Activated T-cell treated with anti-CD3 and anti-CD28 coated beads for 4 hours (primary cell): ENCODE results near the gene MRGPRE.

ENCODE experiments used
- DNase-seq: peaks from one replicate; pipeline ENCODE4 v3.0.0-alpha.2; 2020

MRGPRE gene

DNA sequence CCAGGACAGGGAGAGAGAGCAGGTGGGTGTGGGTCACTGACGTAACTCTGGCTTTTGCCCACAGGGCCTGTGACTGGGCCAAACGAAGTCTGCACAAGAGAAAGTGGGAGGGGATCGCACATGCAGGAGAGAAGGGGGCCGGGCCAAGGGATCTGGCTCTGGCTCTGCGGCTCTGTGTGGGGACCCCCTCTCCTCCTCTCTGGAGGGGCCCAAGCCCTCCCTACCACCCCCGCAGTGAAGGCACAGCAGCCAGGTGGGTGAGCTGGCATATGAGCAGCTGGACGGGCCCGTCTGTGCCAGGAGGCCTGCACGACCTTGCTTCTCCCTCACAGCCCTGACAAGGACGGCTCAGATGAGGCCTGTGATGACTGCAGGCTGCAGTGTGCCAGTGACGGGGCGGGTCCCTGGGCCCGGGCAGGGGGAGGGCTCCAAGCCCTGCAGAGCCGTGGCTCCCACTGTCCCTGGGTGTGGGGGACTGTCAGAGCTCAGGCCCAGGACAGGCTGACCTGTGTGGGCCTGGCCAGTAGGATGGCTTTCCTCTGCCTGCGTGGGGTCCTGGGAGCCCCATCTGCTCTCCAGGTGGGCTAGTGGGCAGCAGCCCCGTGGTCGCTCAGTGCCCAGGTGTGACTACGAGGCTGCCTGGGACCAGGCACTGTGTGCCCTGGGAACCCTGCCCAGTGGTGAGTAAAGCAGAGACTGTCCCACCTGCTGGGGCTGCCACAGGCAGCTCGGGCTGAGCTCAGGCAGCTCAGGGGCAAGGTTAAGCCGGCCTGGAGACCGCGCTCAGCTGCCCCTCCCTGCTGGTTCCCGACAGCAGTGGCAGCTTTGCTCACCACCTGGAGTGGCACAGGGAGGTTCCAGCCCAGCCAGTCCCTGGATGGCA, 35.8 kb downstream of the MRGPRE start:
- DNase-seq, result no peak

DNA sequence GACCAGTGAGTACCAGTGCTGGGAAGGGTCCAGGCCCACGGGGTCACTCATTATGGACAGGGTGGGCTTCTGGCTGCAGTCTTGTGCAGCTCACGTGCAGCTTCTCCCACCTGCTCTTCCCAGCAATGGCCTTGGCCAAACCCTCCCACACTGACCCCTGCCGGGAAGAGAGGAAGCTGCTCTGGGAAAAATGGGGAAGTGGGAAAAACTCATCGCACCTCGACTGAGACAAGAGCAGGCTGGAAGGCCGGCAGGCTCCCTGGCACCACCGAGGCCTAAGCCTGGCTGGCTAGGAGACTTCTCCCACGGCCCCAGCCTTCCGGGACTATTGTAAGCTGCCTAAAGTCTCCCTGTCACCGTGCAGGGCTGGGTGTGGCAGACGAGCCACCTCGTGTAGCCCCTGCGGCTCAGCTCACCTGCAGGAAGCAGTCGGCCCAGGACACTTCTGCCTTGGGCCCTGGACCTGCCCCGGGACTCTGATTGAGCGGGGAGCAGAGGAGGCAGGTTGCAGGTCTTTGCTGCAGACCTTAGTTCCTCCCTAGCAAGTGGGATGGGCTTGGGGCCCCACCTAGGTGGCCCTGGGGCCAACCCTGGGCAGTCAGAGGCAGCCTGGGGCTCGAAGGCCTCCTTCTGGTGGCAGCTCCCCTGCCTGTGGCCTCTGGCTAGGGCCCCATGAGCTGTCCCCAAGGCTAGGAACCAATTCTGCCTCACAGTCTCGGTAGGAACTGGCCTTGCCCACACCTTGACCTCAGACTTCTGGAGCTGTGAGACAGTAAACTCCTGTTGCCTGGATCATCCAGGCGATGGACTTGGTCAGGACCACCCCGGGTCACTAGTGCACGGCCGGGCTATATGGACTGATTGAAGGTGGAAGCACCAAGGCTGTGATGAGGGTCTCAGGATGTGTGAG, 36.7 kb downstream of the MRGPRE start:
- DNase-seq, result no peak

DNA sequence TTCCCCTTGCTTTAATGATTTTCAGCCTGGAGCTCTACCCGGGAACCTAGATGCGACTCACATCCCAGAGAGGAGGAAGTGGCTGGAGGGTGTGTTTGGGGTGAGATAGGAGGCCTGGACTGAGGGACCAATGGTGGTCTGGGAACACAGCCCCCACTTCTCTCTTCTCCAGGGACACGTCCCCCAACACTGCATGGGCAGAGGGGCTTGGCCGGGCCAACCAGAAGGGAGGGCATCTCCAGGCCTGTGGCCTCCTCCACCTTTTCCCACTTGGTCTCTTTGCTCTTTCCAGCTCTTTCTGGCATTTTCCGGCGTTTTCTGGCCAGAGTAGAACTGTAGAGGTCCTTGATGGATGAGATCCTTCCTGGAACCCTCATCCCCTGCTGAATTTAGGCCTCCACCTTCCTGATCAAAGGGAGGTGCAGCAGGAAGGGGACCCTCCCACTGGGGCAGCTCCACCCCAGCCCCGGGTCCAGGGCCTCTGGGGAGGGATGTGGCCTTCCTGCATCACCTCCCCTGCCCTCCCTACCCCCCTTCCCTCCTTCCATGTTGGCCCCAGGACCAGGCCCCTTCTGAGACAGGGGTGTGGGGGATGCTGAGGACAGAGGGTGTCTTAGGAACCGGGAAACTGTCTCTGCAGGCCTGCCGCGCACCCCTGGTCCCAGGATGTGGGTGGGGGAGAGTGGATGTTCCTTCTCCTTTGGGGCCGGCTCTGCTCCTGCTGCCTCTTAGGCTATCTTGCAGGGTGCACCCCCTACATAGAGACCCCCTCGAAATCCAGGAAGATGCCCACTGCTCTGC, 38.0 kb downstream of the MRGPRE start:
- DNase-seq, result no peak

DNA sequence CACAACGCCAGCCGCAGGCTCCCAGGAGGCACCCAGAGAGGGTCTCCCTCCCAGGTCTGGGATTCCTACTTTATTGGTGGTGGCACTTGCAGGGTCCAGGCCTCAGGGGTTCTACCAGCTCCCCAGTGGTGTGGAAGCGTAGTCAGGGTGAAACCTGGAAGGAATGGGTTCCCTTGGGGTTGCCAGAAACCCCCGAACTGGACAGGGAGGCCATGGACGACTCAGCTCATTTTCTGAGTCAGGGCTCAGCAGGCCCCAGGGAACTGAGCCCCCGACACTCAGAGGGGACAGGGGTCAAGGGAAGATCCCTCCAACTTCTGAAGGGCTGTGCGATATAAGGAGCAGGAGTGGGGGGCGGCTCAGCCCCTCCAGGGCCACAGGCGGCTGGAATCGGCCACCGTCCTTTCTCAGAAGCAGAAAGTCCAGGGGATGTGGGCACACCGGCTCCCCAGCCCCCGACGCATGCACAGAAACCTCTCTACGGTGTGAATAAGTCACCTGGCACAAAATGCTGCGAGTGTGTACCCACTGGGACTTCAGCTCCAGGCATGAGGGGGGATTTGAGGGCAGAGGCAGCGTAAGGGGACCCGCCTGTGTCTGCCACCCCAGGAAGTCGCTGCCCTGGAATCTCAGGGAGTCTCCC, 38.7 kb downstream of the MRGPRE start:
- DNase-seq, result no peak

DNA sequence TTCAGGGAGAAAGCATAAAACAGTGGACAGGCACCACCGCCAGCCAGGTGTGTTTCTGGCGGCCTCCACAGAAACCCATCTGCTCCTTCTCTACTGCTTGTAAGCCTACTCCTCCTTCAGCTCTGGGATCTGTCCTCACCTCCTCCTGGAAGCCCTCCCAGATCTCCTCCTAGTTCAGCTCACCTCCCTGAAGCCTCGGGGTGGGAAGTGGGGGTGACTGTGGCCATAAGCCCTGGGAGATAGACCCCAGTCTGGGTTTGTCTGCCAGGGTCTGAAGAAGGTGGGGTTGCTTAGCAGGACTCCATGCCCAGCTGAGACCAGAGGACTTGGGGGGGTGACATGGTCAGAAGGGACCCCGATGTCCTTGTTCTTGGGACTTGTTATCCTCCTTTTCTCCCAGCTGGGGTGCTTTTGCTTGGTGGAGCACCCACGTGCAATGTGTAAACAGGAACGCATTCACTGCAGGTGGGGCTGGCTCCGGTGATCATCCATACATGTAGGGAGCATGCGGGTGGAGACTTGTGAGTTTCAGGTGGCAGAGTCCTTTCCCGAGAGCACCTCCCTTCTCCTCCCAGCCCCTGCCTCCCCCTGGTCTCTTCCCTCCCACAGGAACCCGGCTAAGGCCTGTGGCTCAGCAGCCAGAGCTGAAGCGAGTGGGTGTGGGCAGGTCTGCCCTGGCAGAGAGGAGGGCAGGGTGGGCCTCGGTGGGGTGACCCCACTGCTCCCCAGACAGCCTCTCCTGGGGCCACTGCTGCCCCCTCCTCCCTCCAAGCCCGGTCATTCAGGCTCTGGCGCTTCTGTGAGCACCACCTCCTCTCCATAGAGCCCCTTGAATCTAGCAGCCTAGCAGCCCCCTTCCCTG, 39.5 kb downstream of the MRGPRE start:
- DNase-seq, result no peak

DNA sequence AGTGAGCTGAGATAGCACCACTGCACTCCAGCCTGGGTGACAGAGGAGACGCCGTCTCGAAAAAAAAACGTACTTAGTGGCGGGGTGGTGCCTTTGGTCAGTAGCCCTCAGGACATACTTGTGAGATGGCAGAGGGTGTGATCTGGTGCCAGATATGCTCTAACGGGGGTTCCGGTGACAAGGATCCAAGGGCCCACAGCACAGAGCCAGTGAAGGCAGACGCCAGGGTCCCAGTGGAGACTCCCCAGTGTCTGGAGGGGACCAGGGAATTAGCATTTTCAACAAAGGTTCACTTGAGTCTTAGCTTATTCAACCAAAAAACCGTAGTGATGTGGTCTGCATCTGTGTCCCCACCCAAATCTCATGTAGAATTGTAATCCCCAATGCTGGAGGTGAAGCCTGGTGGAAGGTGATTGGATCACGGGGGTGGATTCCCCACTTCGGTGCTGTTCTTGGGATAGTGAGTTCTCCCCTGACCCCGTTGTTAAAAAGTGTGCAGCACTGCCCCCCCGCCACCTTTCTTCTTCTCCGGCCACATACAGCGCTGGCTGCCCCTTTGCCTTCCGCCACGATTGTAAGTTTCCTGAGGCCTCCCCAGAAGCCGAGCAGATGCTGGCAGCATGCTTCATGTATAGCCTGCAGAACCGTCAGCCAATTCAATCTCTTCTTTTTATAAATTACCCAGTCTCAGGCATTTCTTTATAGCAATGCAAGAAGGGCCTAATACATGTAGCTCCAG, 40.5 kb downstream of the MRGPRE start:
- DNase-seq, result no peak

DNA sequence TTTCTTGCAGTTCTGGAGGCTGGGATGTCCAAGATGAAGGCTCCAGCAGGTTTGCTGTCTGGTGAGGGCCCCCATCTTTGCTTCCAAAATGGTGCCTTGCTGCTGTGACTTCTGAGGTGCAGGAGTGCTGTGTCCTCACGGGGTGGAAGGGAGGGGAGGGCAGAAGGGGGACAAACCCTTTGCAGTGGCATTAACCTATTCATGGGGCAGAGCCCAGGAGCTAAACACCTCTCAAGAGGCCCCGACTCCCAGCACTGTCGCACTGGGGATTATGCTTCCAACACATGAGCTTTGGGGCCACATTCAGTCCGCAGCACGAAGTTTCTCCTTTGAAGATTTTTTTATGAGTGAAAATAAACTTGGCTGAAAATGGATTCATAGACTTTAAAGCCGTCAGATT, 41.6 kb downstream of the MRGPRE start:
- DNase-seq, result no peak

DNA sequence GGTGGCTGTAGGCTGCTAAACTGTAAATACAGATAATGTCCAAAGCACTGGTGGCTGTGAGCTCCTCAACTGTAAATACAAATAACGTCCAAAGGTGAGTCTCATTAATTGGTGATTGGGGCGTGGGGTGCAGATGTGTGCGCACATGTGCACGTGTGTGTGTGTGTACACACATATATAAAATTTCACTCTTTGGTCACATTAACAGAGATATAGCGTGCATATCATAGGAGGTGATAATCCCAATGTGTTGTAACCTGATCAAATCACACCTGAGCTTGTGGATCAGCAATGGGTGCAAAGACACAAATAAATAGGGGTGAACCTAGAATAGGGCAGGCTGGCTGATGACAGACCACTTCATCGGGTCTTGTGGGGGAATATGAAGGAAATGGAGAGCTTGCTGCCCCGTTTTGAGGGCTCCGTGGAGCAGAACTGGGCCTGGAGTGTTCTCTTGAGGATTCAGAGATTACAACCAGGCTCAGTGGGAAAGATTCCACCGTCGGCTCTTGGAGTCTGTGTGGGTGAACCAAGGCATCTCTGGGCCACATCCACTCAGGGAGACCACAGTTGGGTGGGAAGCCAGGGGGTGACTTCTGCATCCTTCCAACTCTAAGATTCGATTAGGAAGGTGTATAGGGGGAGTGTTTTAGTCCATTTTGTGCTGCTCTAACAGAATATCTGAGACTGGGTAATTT, 42.2 kb downstream of the MRGPRE start:
- no peak for DNase-seq

DNA sequence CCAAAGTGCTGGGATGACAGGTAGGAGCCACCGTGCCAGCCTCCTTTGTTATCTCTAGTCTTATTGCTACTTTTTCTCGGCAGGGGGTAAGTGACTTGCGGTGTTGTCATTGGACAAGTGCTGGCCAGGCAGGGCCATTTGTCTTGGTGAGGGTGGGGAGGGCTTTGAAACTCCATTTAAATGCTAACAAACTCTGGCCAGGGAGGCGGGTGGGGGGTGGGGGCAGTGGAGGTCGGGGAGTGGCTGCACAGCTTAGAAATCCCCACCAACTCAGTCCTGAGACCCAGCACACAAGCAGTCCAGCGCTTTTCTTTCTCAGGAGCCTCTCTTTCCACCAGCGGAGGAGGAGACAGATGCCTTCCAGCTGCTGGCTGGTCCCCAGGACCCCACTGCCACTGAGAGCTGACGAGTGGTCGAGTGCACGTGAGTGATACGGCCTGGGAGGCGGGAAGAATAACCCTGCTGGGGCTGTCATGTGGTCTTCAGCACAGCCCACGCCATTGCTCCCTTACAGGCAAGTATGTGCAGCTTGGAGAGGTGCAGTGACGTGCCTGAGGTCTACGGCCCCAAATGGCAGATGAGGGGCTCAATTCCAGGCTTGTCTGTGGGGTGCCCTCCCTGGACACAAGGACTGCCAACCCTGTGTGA, 42.9 kb downstream of the MRGPRE start:
- no peak for DNase-seq

DNA sequence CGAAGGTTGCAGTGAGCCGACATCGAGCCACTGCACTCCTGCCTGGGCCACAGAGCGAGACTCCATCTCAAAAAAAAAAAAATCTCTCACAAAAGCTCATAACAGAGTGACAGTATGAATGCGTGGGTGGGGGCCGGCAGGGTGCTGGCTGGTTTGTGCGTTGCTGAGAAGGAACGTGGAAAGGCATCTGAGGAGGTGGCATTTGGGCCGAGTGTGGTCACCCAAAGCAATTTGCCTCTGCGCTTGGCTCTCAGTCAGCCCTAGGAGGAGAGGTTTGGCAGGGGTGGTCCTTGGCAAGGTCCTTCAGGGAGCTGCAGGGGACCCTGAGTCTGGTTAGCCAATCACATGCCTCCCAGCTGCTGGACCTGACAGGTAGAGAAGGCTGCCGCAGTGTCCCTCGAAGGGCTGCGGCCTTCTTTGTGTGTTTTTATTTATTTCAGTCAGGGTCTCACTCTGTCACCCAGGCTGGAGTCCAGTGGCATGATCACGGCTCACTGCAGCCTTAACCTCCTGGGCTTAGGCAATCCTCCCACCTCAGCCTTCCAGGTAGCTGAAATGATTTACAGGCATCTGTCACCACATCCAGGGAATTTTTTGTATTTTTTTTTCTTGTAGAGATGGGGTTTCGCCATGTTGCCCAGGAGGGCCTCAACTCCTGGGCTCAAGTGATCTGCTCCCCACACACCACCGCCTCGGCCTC, 43.6 kb downstream of the MRGPRE start:
- DNase-seq, result no peak

DNA sequence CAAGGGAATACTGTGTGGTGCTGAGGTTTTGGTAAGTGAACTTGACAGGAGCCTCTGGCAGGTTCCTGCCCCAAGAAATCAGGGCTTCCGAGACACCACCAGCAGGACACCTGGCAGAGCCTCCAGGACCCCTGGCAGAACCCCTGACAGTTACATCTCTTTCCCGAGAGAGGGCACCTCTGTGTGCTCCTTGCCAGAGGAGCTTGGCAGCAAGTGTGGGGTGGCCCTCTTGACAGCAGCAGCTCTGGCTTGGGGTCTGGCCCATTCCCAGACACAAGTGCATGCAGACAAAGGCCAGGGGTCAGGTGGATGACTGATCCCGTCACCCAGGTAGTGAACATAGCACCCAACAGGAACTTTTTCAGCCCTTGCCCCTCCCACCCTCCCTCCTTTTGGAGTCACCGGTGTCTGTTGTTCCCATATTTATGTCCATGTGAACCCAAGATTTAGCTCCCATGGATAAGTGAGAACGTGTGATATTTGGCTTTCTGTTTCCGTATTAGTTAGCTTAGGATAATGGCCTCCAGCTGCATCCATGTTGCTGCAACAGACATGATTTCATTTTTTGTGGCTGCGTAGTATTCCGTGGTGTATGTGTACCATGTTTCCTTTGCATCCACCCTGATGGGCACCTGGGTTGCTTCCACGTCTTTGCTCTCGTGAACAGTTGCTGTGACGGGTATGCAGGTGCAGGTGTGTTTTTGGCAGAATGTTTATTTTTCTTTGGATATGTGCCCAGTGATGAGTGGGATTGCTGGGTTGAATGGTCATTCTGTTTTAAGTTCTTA, 45.9 kb downstream of the MRGPRE start:
- no peak for DNase-seq

DNA sequence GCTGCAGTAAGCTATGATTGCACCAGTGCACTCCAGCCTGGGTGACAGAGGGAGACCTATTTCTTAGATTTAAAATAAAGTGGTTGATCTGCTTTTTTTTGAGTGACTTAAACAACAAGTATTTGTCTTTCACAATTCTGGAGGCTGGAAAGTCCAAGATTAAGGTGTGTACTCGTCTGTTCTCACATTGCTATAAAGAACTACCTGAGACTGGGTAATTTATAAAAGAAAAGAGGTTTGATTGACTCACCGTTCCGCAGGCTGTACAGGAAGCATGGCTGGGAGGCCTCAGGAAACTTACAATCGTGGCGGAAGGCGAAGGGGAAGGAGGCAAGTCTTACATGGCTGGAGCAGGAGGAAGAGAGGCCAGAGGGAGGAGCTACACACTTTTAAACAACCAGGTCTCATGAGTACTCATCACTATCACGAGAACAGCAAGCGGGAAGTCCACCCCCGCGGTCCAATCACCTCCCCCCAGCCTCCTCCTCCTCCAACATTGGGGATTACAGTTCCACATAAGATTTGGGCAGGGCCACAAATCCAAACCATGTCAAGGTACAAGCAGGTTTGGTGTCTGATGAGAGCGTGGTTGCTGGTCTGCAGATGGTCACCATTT, 47.4 kb downstream of the MRGPRE start:
- no peak for DNase-seq

DNA sequence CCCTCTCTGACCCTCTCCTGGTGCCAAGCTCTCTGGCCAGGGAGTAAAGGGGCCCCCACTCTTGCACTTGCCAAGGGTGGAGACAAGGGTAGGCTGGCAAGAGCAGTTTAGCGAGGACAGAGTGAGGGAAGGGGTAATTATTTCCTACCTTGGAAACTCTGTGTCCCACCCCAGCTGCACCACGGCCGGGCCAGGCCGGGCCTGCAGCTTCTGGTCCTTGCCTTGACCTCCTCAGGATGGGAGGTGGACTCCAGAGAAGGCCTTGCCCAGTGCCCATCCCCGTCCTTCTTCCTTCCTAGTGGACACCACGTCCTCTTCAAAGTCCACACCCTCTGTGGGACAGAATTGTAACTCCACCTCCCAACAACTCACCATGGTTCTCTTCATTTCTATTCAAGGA, 48.7 kb downstream of the MRGPRE start:
- no peak for DNase-seq

DNA sequence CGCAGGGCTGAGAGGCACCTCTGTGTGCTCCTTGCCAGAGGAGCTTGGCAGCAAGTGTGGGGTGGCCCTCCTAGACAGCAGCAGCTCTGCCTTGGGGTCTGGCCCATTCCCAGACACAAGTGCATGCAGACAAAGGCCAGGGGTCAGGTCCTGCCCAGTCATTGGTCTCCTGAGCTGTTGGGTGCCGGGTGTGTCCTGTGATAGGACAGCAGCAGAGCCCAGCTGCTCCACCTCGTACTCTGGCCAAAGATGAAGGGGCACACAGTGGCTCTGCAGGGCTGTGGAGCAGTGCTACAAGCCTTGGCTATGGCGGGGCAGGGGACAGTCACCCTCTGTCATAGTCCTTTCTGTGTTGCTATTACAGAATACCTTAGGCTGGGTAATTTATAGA, 49.8 kb downstream of the MRGPRE start:
- no peak for DNase-seq

DNA sequence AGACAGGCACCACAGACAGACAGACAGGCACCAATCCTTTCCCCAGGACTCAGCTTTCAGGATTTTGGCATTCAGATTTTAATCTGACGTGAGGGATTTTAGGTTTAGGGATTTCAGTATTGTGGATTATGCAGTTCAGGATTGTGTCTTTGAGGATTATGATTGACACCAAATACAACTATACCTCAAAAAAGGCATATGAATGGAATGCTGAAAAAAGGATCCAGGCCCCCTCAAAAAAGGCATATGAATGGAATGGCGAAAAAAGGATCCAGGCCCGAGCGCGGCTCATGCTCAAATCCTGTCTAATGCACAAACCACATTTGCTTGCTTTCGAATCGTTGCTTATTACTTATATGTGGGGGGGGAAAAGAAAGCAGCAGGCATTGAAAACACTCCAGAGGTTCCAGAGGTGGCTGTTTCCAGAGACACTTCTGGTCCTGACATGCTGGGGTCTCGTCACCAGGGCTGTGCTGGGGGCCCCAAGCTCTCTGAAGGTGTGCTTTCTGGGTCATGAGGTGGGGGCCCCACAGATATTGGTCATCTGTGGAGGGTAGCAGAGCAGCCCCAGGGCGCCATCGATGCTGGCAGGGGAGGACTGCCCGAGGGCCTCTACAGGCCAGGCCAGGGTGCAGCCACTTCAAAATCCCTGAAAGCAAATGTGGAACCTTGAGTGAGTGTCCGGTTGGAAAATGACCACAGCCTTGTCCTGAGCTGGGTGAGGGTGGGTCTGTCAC, 50.3 kb downstream of the MRGPRE start:
- DNase-seq, result no peak

DNA sequence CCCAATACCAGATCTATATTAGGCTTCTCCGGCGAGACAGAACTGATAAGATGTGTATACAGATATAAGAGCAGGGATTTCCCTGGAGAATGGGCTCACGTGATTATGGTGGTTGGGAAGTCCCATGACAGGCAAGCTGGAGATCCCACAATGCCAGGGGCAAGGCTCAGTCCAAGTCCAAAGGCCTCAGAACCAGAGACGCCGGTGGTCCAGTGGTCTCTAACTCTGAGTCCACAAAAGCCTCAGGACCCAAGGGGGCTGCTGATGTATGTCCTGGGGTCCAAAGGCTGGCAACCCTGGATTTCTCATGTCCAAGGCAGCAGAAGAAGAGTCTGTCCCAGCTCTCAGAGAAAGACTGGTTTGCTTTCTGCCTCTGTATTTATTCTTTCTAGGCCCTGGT, 51.3 kb downstream of the MRGPRE start:
- DNase-seq, result no peak

DNA sequence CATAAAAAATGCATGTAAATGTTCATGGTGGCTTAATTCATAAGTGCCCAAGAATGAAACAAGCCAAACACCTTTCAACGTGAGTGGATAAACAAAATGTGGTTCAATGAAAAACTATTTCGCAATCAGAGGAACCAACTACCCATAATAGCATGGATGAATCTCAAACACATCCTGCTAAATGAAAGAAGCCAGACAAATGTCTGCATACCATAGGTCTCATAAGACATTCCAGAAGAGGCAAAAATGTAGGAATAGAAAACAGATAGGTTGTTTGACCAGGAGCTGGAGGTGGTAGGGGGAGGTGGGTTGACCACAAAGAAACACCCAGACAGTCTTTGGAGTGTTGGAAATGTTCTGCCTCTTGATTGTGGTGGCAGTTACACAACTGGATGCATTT, 53.9 kb downstream of the MRGPRE start:
- no peak for DNase-seq
